HG03097 (cell line): ENCODE data around the gene CYTH3.
A peak's percentile ranks its signal among the peaks of the same experiment; 100 is the strongest.
"Not testable (repeated sequence)": the region's sequence is repeated elsewhere in the genome, so short reads cannot be mapped to it uniquely, and the experiment has no call there.

Experiments used
- ATAC-seq: cut with Tn5 transposase; IDR thresholded peaks from one replicate; pipeline ENCODE4 v1.9.1; 2021; ENCODE audit not compliant: unreplicated experiment, low FRiP score

CYTH3 gene

DNA sequence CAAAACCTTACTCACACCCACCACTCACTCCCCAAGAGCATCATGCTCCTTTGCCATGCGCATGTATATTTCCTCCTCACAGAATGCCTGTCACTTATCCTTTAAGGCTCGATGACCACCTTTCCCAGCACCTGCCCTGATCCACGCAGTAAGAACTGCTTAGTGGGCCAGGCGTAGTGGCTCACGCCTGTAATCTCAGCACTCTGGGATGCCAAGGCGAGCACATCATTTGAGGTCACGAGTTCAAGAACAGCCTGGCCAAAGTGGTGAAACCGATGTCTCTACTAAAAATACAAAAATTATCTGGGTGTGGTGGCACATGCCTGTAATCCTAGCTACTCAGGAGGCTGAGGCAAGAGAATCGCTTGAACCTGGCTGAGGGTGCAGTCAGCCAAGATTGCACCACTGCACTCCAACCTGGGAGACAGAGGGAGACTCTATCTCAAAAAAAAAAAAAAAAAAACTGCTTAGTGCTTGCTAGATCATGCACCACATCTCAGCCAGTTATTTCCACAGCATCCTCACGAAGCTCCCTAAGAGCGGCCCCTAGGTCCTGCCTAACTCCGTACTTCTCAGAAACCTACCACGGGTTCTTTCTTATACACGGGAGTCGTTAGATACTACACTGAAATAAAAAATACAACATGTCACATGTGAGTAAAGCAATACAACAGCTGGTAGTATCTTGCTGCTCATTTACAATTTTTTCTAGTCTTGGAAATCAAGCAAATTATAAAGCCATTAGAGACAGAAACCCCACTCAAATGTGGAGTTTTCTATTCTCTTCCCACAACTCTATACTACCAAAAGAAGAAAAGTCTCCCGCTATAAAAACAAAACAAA is 37.2 kb downstream of the CYTH3 start:
- ATAC-seq: no peak

- no peak for ATAC-seq
These were observed 38.0 kb downstream of the CYTH3 start for GRCh38 chr7:6234384-6234783.

GRCh38 chr7:6232534-6232933 is 39.9 kb downstream of the CYTH3 start:
- no peak for ATAC-seq

DNA sequence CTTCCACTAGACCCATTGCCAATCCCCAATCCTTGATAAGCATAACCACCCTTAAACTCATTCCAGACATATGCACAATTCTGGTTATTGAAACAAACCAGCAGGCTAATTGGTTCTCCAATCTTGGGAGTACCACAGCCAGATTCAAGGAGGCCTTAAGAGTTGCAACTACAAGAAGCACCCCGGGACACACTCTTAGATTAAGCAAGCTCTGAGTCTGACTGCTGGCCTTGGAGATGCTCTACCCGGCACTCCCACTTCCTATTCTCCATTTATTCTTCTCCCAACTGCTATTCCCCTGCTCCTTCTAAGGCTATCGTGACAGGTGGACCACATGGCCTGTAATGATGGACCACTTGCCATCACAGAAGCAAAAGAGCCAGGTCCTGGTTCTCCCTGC is 40.3 kb downstream of the CYTH3 start:
- ATAC-seq: no peak

- ATAC-seq: no peak
These were observed 41.2 kb downstream of the CYTH3 start for GRCh38 chr7:6231184-6231583.

GRCh38 chr7:6229284-6229683 is 43.1 kb downstream of the CYTH3 start:
- ATAC-seq: not testable (repeated sequence)

- ATAC-seq: peak; percentile 72
These were observed 43.8 kb downstream of the CYTH3 start for GRCh38 chr7:6228361-6229229.

GRCh38 chr7:6227294-6227846 is 45.1 kb downstream of the CYTH3 start:
- ATAC-seq: no peak

- ATAC-seq: no peak
These were observed 46.1 kb downstream of the CYTH3 start for GRCh38 chr7:6226194-6226799.

GRCh38 chr7:6223411-6223810 is 49.0 kb downstream of the CYTH3 start:
- not testable (repeated sequence) for ATAC-seq

GRCh38 chr7:6223010-6223409 is 49.4 kb downstream of the CYTH3 start:
- ATAC-seq: not testable (repeated sequence)

- no peak for ATAC-seq
These were observed 50.8 kb downstream of the CYTH3 start for GRCh38 chr7:6221340-6222319.

DNA sequence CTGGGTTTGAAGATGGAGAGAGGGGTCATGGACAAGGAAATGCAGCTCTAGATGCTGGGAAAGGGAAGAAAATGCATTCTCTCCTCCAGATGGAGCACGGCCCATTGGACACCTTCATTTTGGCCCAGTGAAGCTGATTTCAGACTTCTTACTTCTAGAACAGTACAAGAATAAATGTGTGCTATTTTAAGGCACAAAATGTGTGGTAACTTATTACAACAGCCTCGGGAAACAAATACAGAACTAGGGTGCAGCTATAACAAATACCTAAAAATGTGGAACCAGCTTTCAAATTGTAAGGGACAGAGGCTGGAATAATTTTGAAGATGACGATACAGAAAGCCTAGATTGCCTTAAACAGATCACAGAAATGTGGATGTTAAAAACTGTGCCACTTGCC is 54.1 kb downstream of the CYTH3 start:
- ATAC-seq: no peak

GRCh38 chr7:6212008-6212407 is 60.4 kb downstream of the CYTH3 start:
- no peak for ATAC-seq

DNA sequence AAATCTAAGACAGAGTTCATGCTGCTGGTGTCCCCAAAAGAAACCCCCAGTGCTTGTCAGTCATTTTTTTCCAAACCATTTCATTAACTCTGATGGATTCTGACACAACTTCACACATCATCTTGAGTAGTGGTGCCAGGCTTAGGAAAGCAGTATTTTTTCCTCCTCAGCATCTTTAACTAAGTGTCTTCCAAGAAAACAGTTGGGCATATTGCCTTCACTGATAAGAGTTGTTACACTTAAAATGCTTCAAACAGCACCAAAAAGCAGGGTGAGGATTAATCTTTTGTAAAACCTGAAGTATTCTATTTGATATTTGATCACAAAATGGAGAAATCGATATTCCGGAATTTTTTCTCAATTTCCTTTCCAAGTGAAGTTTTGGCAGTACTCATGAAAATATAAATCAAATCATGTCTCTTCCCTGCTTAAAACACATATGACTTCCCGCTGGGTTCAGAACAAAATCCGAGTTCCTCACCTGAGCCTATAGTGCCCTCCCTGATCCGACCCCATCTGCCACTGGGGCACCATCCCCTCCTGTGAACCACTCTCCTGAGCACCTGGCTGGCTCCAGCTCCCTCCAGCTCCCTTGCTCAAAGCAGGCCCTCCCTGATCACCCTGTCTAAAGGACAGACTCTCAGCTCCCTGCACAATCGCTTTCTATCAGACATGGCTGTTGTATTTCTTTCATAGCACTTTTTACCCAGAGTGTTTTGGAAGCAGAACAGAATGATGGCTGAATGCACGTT is 61.6 kb downstream of the CYTH3 start:
- no peak for ATAC-seq

GRCh38 chr7:6209340-6209739 is 63.1 kb downstream of the CYTH3 start:
- no peak for ATAC-seq

DNA sequence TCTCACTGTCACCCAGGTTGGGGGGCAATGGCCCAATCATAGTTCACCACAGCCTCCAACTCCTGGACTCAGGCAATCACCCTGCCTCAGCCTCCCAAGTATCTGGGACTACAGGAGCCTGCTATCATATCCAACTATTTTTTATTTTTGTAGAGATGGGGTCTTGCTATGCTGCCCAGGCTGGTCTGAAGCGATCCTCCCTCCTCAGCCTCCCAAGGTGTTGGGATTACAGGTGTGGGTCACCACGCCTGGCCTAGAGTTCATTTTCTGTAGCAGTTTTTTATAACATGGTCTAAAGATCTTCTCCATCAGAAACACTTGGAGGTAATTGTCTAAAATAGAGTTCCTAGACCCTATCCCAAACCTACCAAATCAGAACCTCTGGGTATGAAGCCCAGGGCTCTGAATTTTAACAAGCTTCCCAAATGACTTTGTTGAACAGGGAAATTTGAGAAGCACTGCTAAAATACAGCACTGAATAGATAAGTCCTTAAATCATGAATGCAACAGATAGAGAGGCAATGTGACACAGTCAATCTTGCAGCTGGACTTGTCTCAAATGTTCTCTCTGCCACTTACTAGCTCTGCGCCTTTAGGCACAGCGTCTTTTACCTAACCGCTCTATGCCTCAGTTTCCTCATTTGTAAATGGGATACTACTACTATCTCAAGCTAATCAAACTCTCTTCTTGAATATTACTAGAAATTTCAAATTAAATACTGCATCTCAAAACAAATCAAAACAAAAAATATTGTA is 63.7 kb downstream of the CYTH3 start:
- ATAC-seq: no peak

- no peak for ATAC-seq
These were observed 66.3 kb downstream of the CYTH3 start for GRCh38 chr7:6205971-6206660.
